Measurements from ENCODE around the gene ARHGEF7.

ARHGEF7 gene

DNA sequence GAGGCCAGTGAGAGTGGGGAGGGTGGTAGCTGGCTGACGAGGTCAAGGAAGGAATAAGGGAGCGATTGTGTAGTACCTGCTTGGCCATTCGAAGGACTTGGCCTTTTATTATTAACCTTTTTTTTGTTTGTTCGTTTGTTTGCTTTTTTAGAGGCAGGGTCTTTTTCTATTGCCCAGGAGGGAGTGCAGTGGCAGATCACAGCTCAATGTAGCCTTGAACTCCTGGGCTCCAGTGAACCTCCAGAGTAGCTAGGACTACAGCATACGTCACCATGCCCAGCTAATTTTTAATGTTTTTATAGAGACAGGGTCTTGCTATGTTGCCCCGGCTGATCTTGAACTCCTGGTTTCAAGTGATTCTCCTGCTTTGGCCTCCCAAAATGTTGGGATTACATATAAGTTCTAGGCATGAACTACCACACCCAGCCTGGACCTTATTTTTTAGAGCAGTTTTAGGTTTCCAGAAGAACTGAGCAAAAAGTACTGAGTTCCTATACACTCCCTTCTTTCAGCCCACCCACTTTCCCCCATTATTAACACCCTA is 25.5 kb downstream of the ARHGEF7 start:
- no peak for DNase-seq

DNA sequence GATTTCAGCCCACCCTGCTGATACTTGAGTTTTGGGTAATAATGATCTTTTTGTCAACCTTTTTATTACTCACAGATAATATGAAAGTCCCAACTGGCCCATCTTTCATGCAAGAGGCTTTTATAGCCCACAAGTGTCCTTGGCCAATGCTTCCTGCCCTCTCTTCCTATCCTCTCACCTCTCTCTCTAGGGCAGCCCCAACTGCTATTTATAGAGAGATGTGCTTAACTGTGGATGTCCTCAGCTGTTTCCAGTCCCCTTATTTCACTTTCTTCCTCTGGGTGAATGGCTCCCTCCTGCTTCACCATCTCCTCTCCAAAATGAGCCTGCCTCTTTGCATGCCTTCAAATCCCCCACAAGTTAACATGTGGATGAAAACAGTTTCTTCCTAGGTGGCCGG is 27.4 kb downstream of the ARHGEF7 start:
- no peak for DNase-seq

DNA sequence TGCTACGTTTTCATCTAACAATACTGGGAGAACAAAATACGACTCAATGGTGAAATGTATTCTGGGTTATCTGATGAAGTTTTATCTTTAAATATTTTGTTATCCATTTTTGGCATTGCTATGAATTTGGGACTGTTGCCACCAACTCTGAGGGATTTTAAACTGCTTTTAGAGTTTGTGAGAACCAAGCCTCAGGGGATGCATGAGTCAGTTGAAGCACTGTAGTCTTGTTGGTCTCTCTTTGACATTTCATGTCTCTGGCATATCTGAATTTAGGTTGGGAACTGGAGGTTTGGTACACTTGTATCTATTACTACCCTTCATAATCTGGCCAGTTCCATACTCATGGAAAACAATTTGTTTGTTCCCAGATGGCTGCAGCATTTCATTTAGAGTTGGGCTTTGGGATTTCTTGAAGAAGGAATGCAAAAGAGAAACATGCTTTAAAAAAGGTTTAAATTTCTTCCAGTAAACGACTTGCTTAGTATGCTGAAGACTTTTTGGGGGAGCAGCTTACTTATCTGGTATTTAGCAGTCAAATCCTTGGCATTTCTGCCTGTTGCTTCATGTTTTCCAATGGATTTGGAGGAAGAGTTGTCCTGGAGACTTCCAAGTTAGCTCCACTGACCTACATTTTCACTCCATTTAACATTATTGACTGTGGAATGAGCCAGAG is 28.9 kb downstream of the ARHGEF7 start:
- no peak for DNase-seq

DNA sequence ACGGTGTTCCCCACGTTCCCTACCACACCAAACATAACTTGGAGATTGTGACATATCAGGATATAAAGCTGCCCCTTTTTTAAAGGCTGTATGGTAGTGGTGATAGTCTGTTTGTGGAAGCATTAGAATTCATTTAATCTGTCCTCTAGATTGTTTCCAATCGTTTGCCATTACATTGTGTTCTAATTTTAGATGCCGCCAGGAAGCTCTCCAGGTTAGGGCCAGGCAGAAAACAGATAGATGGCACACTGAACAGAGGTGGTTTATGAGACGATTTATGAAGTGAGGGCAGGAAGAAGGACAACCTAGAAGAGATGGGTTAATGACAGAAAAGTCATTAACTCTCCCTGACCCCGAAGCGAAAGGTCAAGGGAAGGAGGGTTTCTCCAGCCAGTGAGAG is 30.0 kb downstream of the ARHGEF7 start:
- DNase-seq = no peak

DNA sequence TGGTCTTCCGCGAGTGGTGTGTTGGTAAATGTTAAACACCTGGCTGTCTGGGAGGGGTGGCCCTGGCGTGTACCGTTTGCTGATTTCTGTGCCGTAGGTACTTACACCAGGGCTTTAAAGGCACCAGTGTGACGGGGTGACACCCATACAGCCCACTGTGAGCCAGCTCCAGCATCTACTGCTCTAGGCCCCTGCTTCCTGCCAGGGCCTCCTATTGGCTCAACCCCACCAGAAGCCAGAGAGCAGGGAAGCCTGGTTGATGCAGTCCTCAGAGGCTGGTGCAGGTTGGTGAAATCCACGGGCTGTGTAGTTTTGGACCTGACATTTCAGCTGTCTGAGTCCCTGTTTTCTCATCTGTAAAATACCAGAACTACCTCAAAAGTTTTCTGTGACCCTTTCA is 30.4 kb downstream of the ARHGEF7 start:
- DNase-seq = no peak

DNA sequence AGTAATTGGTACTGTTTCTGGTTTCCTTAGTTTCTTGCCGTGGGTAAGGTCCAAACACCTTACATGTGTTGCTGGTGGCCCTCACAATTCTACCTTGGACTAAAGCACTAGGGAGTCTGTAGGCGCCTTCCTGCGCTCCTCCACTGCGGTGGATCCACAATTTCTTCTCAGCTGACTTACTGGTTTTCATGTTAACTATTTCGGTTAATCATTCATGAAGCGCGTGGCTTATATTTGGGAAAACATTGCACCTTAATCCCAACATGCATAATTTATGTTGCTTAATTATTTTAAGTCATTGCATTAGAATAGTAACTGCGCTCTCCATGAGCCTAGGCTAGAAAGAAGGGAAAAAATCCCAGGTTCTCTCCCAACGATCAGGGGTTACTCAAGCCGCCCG is 37.7 kb downstream of the ARHGEF7 start:
- DNase-seq = no peak

DNA sequence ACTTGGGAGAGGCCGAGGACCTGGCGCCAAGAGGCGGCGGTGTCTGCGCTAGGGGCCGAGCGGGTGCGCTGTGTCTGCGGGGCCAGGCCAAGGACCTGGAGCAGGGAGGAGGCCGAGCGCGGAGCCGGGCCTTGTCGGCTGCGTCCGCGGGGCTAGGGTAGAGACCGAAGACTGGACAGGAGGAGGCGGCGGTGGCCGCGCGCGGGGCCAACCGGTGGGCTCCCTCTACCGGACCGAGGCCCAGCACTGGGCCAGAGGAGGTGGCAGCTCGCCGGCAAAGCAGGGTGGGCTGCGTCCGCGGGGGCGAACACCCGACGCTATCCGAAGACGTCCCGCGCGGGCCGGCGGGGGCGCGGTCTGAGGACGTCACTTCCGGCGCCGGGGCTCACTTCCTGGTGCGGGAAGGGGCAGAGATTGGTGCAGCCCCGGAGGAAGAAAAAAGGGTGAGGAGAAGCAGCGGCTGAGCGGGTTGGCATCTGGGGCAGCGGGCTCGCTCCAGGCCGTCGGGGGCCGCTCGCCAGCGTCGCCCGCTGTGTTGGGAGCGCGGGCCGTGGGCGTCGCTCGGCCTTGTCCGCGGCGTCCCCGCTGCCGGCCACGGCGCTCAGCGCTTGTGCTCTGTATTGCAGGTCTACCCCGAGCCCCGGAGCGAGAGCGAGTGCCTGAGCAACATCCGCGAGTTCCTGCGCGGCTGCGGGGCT is 38.3 kb downstream of the ARHGEF7 start:
- DNase-seq = peak; percentile 92

DNA sequence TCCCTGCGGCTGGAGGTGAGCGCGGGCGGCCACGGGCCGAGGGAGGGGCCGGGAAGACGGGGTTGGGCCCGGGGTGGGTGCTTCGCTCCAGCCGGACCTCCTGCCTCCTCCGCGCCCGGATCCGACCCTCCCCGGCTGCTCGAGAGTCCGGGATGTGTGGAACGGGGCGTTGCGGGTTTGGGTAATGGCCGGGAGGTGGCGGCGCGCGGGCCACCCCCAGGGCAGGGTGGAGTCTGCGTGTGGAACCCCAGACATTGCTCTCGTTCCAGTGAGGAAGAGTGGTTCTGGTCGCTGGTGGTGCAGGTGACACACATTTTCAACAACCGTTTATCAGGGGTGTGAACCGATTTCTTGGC is 38.8 kb downstream of the ARHGEF7 start:
- DNase-seq = peak; percentile 60

DNA sequence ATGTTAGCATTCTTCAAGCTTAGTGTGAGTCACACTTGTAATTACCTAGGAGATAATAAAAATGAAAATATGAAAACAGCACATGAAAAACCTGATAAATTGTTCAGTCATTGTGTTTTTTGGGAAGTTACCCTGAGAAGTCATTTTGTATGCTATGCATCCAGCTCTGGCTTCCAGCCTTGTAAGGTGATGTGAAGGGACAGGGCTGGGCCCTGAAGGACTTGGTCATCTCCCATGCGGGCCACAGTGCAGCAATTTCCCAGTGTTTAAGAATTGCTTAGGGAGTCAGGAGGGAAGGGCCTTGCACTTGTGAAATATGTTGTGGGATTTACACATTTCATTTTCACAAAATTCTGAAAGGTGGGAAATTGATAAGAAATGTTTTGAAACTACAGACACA is 41.3 kb downstream of the ARHGEF7 start:
- no peak for DNase-seq

DNA sequence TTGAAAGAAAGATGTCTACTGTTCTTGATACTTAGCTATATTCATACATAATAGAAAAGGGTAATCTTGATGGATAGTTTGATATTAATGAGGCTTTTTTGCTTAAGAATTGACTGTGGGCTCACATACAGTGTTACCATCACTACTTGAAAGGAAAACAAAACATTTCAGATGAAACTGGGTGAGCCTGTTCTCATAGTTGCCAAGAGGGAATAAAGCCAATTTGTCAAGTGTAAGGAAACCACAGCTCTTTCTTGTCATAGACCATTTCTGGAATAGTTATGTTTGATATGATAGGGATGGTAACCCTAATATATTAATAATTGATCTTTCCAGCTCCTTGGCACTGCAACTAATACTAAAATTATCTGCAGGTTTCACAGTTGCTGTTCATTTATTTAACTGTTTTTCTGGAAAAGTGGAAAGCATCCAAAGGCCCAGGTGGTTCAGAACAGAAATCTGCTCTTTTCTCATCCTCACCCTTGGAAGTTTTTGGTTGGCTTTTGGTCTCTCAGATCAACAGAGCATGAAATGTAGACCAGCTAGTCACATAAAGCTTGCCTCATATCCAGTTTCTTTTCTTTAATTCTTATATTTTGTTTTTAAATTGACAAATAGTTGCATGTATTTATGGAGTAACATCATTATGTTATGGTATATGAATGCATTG is 43.2 kb downstream of the ARHGEF7 start:
- DNase-seq = no peak

DNA sequence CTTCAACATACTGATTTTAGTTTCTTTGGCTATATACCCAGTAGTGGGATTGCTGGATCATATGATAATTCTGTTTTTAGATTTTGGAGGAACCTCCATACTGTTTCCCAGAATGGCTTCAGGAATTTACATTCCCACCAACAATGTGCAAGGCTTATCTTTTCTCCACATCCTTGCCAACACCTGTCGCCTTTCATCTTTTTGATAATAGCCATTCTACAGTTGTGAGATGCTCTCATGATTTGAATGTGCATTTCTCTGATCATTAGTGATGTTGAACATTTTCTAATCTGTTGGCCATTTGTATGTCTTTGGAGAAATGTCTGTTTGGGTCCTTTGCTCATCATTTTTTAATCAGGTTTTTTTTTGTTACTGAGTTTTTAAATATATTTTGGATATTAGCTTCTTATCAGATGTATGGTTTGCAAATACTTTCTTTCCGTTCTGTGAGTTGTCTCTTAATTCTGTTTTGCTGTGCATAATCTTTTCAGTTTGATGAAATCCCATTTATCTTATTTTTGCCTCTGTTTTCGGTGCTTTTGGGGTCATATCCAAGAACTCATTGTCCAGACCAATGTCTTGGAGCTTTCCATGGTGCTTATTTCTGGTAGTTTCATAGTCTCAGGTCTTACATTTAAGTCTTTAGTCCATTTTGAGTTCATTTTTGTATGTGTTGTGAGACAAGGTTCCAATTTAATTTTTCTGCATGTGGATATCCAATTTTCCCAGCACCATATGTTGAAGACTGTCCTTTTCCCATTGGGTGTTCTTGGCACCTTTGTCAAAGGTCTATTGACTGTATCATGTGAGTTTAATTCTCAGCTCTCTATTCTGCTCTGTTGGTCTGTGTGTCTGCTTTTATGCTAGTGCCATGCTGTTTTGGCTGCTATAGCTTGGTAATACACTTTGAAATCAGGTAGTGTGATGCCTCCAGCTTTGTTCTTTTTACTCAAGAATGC is 44.5 kb downstream of the ARHGEF7 start:
- DNase-seq = no peak

DNA sequence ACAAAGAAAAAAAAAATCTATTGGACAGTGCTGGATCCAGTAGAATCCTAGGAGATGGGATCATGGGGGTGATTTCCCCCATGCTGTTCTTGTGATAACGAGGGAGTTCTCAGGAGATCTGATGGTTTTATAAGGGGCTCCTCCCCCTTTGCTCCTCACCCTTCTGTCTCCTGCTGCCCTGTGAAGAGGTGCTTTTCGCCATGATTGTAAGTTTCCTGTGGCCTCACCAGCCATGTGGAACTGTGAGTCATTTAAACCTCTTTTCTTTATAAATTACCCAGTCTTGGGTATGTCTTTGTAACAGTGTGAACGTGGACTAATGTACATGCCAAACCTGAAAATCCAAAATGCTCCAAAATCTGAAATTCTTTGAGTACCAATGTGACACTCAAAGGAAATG is 45.5 kb downstream of the ARHGEF7 start:
- no peak for DNase-seq

DNA sequence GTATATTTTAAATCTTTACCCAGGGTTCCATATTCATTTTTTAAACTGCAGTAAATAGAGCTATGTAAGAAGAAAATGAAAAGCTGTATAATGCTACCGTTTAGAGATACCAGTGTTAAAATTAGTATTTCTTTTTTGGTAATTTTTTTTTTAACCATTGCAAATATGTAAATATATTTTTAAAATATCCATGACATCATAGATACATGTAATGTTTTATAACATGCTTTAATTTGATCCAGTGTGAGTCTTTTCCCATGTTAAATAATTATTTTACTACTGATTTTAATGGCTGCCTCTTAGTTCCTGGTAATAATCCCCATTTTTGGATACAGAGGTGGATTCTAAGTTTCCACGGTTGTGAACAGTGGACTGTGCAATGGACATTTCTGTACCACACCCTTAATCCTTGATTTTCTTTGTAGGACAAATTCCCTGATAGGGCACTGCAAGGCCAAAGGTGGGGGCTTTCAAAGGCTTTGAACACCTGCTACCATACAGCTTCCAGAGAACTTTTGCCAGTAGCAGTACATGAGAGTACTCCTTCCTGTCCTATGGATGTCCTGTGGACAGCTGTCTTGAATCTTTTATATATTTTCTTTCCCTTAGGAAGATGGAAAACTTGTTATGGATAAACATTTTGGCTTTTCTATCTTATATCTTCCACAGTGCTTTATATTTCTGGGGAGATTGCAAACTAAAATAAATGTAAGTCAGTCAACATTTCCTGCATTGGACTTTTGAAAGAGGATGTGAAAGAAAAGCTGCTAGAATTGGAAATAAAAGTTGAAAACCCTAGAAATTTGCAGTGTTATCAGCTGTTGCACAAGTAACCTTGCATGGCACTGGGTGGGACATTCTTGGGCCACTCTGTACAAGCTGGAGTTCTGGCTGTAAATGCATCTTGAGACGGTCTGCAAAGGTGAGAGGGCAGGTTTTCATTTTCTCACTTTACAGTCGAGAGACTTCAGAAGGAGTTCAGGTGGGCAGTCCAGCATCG is 46.8 kb downstream of the ARHGEF7 start:
- no peak for DNase-seq

DNA sequence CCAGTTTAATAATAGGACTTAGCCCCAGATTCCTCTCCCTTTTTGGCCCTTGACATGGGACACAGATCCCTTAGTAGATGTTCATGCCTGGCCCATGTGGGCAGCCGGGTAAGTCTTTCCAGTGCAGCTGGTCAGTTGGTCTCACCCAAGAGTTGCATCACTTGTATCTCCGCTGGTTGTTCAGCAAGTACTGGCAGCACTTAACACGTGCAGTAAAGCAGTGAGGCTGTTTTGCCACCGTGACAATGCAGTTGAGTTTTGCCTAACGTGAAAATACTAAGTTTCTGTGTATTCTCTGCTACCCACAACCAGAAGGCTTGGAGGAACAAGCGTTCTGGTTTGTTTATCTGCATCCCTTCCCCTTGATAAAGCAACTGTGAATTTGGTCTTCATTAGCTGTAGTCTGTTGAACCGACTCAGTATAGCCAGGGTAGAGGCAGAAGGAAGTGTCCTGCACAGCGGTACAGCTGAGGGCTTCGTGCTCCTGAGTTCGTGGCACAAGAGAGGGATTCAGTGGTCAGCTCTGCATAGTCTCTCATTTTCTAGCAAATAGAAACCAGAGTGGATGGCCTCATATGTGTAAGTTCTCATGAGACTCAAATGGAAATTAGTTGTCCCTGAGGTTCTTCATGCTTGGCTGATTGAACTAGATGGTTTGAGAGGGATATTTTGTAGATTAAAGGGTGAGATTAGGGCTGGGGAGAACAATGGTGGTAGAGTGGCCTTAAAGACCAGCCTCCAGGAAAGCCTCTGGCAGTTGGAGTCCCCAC is 50.3 kb downstream of the ARHGEF7 start:
- DNase-seq = no peak

DNA sequence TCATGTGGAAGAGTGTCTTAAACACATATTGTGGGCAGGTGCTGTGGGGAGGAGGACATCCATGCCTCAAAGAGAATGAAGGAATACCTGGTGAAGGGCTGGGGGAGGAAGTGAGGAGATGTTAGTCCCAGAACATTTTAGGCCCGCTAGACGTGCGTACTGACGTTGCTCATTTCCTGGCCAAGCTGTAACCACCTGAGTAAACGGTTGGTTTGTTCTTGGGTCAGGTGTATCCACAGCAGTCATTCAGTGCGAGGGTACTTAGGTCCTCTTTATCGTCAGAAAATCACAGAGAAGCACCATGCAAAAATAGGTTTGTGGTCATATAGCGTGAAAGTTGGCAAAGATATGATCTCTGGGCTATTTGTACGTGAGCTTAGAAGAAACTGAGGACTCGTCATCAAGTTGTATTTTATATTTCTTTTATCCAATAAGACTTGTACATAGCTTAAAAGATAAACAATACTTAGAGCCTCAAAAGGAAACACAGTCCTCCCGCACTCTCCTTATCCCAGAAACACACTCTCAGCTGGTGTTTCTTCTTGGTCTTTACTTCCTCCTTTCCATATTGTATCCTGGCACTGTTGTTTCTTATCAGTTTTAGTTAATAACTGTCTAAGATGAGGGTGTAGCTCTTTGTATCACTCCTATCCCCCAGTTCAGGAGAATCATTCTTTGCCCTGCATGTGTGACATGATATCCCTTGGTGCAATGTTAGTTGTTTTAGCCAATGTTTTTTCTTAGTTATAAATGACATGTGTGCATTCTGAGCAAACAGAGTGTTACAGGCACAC is 52.0 kb downstream of the ARHGEF7 start:
- no peak for DNase-seq

DNA sequence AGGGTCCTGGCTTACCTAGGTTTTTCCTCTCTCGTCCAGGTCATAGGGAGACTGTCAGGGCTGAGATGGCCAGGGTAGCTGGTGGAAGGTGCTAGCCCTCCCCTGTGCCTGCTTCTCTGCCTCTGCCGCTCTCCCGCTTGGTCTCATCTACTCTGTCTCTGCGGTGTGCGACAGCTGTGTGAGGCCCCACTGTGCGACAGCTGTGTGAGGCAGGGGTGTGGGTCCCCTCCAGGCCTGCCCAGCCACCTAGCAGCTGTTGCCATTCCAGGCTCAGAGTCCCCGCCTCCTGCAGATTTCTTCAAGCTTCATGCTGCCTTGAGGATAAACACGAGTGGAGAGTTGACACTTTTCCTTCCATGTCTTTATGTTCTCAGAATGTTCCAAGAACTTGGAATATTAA is 53.0 kb downstream of the ARHGEF7 start:
- no peak for DNase-seq

DNA sequence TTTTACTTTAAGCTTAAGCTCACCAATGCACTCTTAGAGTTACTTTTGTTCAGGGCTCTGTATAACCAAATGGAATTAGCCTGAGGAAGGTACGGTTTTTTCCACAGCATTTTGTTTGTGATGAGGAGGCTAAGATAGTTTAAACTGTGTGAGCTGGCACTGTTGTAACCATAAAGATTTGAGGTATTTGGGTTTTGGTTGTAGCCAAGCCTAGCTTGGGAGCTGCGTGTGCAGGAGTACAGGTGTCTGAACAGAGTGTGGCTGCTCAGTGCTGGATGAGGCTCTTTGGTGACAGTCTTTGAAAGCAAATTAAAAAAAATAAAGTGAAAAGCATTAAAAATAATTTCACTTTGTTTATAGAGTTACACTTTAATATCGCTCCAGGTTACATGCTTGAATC is 56.0 kb downstream of the ARHGEF7 start:
- no peak for DNase-seq

DNA sequence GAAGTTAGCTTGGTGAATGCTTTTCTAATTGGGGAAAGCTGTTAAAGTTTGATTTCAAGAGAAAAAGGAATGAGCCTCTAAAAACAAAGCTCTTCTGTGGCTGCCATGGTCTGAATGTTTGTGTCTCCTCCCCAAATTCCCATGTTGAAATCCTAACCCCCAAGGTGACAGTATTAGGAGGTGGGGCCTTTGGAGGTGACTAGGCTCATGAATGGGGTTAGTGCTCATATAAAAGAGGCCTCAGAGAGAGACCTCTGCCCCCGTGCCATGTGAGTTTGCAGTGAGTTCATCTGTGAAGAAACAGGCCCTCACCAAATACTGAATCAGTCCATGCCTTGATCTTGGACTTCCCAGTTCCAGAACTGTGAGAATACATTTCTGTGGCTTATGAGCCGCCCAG is 56.5 kb downstream of the ARHGEF7 start:
- DNase-seq = no peak

DNA sequence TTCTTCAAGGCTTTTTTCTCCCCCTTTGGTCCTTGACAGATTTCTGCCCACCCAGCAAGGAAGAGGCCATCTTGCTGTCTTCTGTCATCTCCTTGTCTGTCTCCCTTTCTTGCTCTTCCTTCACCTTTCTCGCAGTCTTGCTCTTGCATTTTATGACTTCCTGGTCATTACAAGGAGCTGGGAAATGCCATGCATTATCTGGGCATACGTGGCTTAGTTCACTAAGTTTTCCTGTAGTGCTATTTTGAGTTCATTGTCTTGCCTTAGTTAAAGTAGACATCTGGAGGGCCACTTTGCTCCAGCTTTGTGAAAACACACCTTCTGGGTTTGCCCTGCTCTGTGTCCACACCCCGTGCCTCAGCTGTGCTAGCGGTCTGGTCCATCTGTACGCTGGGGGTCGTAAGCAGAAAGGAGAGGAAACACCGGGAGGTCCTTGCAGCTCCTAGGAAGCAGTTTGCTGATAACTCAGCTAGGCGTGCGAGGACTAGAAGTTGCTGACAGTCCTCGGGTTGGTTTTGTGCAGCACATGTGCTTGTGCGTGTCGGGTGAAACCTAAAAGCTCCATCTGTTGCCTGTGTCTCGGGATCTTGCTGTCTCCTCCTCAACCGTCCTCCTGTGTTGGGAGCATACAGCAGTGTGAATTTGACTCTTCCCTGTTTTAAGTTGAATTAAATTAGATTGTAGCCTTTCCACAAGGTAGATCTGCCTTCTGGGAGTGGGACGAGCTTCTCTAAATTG is 59.4 kb downstream of the ARHGEF7 start:
- DNase-seq = no peak
